Transverse colon (tissue), 4 donors: Measurements from ENCODE around the gene NT5DC4. TPM values are rescaled to one million over a fixed set of nuclear protein-coding genes. Genes with fewer than 3 reads are reported as not detected.
"Not testable (repeated sequence)": the region's sequence is repeated elsewhere in the genome, so short reads cannot be mapped to it uniquely, and the experiment has no call there.

Experiments
- DNase-seq: peaks from one replicate; pipeline ENCODE4 v3.0.0-alpha.2; 2019
- H3K27ac ChIP-seq, 4 donors: fragments of 200-600 bp; sonication (generic); 2 replicates each; pipeline ENCODE4 v1.5.1; 2016 to 2018; ENCODE audit warnings: inconsistent platforms in 4 of 4
- H3K27me3 ChIP-seq: fragments of 200-600 bp; sonication (generic); 2 replicates; pipeline ENCODE4 v1.5.1; 2017; ENCODE audit warnings: inconsistent platforms
- H3K36me3 ChIP-seq, 4 donors: fragments of 200-600 bp; sonication (generic); 2 replicates each; pipeline ENCODE4 v1.5.1; 2017 to 2019; ENCODE audit warnings: inconsistent platforms in 4 of 4
- H3K4me1 ChIP-seq, 4 donors: fragments of 200-600 bp; sonication (generic); 2 replicates each; pipeline ENCODE4 v1.5.1; 2017 to 2020; ENCODE audit warnings: inconsistent platforms in 4 of 4
- H3K4me3 ChIP-seq, 4 donors: fragments of 200-600 bp; sonication (generic); 1 replicate in 1 of 4; 2 replicates in 3 of 4; pipeline versions ENCODE4 v1.5.1 to v1.6.1; 2017 to 2019; ENCODE audit warnings: inconsistent platforms in 4 of 4
- H3K9me3 ChIP-seq, 2 donors: fragments of 200-600 bp; sonication (generic); 2 replicates each; pipeline ENCODE4 v1.5.1; 2017 to 2019; ENCODE audit warnings: inconsistent platforms in 2 of 2
- CTCF ChIP-seq, 5 experiments: fragments of 200-600 bp in 3 of 5; fragments of 450-650 bp in 2 of 5; sonication (generic) in 3 of 5; IDR thresholded peaks; 1 replicate in 2 of 5; 2 replicates in 3 of 5; pipeline ENCODE4 v1.5.1; 2016 to 2017; ENCODE audit warnings: antibody characterized with exemption in 5 of 5, inconsistent platforms in 3 of 5, mild to moderate bottlenecking in 2 of 5, moderate library complexity in 1 of 5
- EP300 ChIP-seq: sonication (generic); formaldehyde crosslinking; IDR thresholded peaks from one replicate; pipeline ENCODE4 v1.6.1; 2017; ENCODE audit warnings: antibody characterized with exemption, low read depth
- POLR2A ChIP-seq: fragments of 450-650 bp; IDR thresholded peaks from one replicate; pipeline ENCODE4 v1.6.1; 2016; ENCODE audit warnings: antibody characterized with exemption, mild to moderate bottlenecking, moderate library complexity
- POLR2AphosphoS5 ChIP-seq, 3 donors: sonication (generic); formaldehyde crosslinking; IDR thresholded peaks; one replicate each; pipeline ENCODE4 v1.6.1; 2016; ENCODE audit warnings: antibody characterized with exemption in 3 of 3
- WGBS, 2 donors: methylation state at CpG; one replicate each; pipeline ENCODE4 v1.1.5; 2018; ENCODE audit warnings: low coverage in 1 of 2; 5-methylcytosine and 5-hydroxymethylcytosine counted together
- in situ Hi-C, 4 donors: fragments of 200-750 bp; cut with MboI; loops; one replicate each; pipeline versions ENCODE4 v1.15.0 to v1.15.1; 2017; ENCODE audit warnings: low sequenced_read_pairs in 3 of 4, low pct_ligation_motif_present in 1 of 4, low pct_unique_long_range_greater_than_20kb in 1 of 4
- intact Hi-C: fragments of 100-400 bp; cut with DNase I; formaldehyde crosslinking; loops from one replicate; pipeline ENCODE4 v1.15.1; 2023; ENCODE audit warnings: low total_unique reads
- total RNA-seq, 4 donors: library from RNA; depleted of rRNA; stranded (reverse); fragments of >200 nt; gene quantifications; one replicate each; pipeline ENCODE4 v1.1.0, GENCODE V29; 2016

NT5DC4 gene
- total RNA-seq, 4 donors from 2014 or later, result not detected

GRCh38 chr2:112713926-112714325 is 6.9 kb upstream of the NT5DC4 start:
- 95% methylated on average over 7 of the region's 7 CpGs; no CpG with 5 or more reads in 1 of the 2 donors for WGBS, 2 donors
- no peak for TF ChIP-seq POLR2AphosphoS5 (IDR thresholded peaks at IDR 0.05)
- TF ChIP-seq EP300, result no peak
- no peak for TF ChIP-seq POLR2A
- no peak for TF ChIP-seq CTCF (IDR thresholded peaks at IDR 0.05)
- Histone ChIP-seq H3K9me3 (no peaks in the 10 kb centered on the region), H3K4me3 (no peak overlapping the region), H3K4me1 (peaks cover 0 to 2% (median 0%) of the 10 kb centered on the region in 4 donors), H3K27ac (no peak overlapping the region), H3K36me3 (no peaks in the 10 kb centered on the region), H3K27me3 (no peaks in the 10 kb centered on the region)
- intact Hi-C loops (no loop called here), in situ Hi-C loops (no loop called here)
- no peak for DNase-seq

- intact Hi-C loops, result no loop called here
- 96% methylated on average over 4 of the region's 4 CpGs; no CpG with 5 or more reads in 1 of the 2 donors for WGBS, 2 donors
- TF ChIP-seq POLR2AphosphoS5 (IDR thresholded peaks at IDR 0.05) (no peak), EP300 (no peak), POLR2A (no peak), CTCF (IDR thresholded peaks at IDR 0.05) (no peak)
- Histone ChIP-seq H3K4me1 (no peaks in the 10 kb centered on the region), H3K9me3 (no peaks in the 10 kb centered on the region), H3K36me3 (no peaks in the 10 kb centered on the region), H3K27ac (no peak overlapping the region), H3K27me3 (no peaks in the 10 kb centered on the region), H3K4me3 (no peak overlapping the region)
- DNase-seq, result no peak
- in situ Hi-C loops, result no loop called here
Measured at GRCh38 chr2:112714331-112714730, 6.5 kb upstream of the NT5DC4 start.

GRCh38 chr2:112714836-112715631 is 5.8 kb upstream of the NT5DC4 start:
- no peak overlapping the region for H3K4me3 ChIP-seq
- in situ Hi-C loops (no loop called here), intact Hi-C loops (no loop called here)
- no peaks in the 10 kb centered on the region for H3K9me3 ChIP-seq
- TF ChIP-seq CTCF (IDR thresholded peaks at IDR 0.05), result no peak
- no peak for TF ChIP-seq EP300
- TF ChIP-seq POLR2A, result no peak
- TF ChIP-seq POLR2AphosphoS5 (IDR thresholded peaks at IDR 0.05), result no peak
- no peak overlapping the region for H3K27ac ChIP-seq
- no peaks in the 10 kb centered on the region for H3K4me1 ChIP-seq
- H3K36me3 ChIP-seq, result no peaks in the 10 kb centered on the region
- 86 to 96% methylated on average over 4 to 7 of the region's 7 CpGs for WGBS, 2 donors
- H3K27me3 ChIP-seq, result no peaks in the 10 kb centered on the region
- DNase-seq, result no peak

- DNase-seq, intact Hi-C loops, H3K27ac ChIP-seq, in situ Hi-C loops, H3K4me1 ChIP-seq, H3K9me3 ChIP-seq, H3K27me3 ChIP-seq, H3K4me3 ChIP-seq, H3K36me3 ChIP-seq: not testable (repeated sequence)
- WGBS, 2 donors, result 60 to 82% methylated on average over 1 of the region's 1 CpG
Measured at GRCh38 chr2:112716094-112716493, 4.7 kb upstream of the NT5DC4 start.

- in situ Hi-C loops, result not testable (repeated sequence)
Measured at GRCh38 chr2:112716826-112717352, 3.9 kb upstream of the NT5DC4 start.

More at GRCh38 chr2:112716826-112717352, 3.9 kb upstream of the NT5DC4 start:
- intact Hi-C loops, H3K4me3 ChIP-seq, H3K27ac ChIP-seq, DNase-seq, H3K27me3 ChIP-seq, H3K4me1 ChIP-seq, H3K9me3 ChIP-seq, H3K36me3 ChIP-seq: not testable (repeated sequence)
- 60 to 100% methylated on average over 1 to 3 of the region's 5 CpGs for WGBS, 2 donors
